Osteoblast (primary cell): ENCODE results near the gene PDXK. TPM values are rescaled to one million over a fixed set of nuclear protein-coding genes. Genes with fewer than 3 reads are reported as not detected.

Experiments used
- DNase-seq: peaks from one replicate; pipeline ENCODE4 v3.0.0; 2011; ENCODE audit warnings: low spot score, mixed read lengths; ENCODE audit not compliant: insufficient read length; ENCODE audit errors: missing footprints
- H2AFZ ChIP-seq: 2 replicates; pipeline ENCODE4 v1.6.0; 2011; ENCODE audit warnings: mild to moderate bottlenecking, low read length
- H3K27ac ChIP-seq: 2 replicates; pipeline ENCODE4 v1.5.1; 2011; ENCODE audit warnings: mild to moderate bottlenecking, low read depth, low read length, moderate library complexity
- H3K27me3 ChIP-seq: 2 replicates; pipeline ENCODE4 v1.6.0; 2012; ENCODE audit warnings: mild to moderate bottlenecking, control low read depth, inconsistent platforms, low read length, moderate library complexity; ENCODE audit not compliant: insufficient read depth
- H3K36me3 ChIP-seq: 2 replicates; pipeline ENCODE4 v1.5.1; 2011; ENCODE audit warnings: mild to moderate bottlenecking, low read length, control low read depth, moderate library complexity; ENCODE audit not compliant: insufficient read depth
- H3K4me1 ChIP-seq: 2 replicates; pipeline ENCODE4 v1.5.1; 2011; ENCODE audit warnings: mild to moderate bottlenecking, low read length, control low read depth, moderate library complexity; ENCODE audit not compliant: insufficient read depth
- H3K4me2 ChIP-seq: 2 replicates; pipeline ENCODE4 v1.6.0; 2011; ENCODE audit warnings: mild to moderate bottlenecking, low read length; ENCODE audit not compliant: insufficient read depth
- H3K4me3 ChIP-seq: fragments of 200-600 bp; sonication (generic); 3 replicates; pipeline ENCODE4 v1.5.1; 2012; ENCODE audit warnings: mild to moderate bottlenecking, low read length, inconsistent platforms; ENCODE audit not compliant: insufficient read depth
- H3K79me2 ChIP-seq: 2 replicates; pipeline ENCODE4 v1.6.0; 2012; ENCODE audit warnings: mild to moderate bottlenecking, low read length, control low read depth, inconsistent platforms; ENCODE audit not compliant: insufficient read depth
- H3K9me3 ChIP-seq: 2 replicates; pipeline ENCODE4 v1.5.1; 2011; ENCODE audit warnings: low read depth, low read length, control low read depth
- H4K20me1 ChIP-seq: 2 replicates; pipeline ENCODE4 v1.6.0; 2012; ENCODE audit warnings: mild to moderate bottlenecking, low read length, control low read depth; ENCODE audit not compliant: insufficient read depth
- CTCF ChIP-seq: IDR thresholded peaks from 2 replicates; pipeline ENCODE4 v1.5.1; 2011; ENCODE audit warnings: mild to moderate bottlenecking, low read depth, low read length, moderate library complexity; ENCODE audit errors: extremely low read depth
- total RNA-seq: library from RNA; depleted of rRNA; stranded (reverse); fragments of >200 nt; gene quantifications from 2 replicates; pipeline ENCODE4 v1.2.3, GENCODE V29; 2012

Gene PDXK
- total RNA-seq, 1 donor, result 89.4 TPM

GRCh38 chr21:43731891-43732711, 13.2 kb downstream of the PDXK start:
- TF ChIP-seq CTCF, result no peak
- H3K4me1 ChIP-seq, result peaks cover 40% of the 10 kb centered on the region
- H4K20me1 ChIP-seq, result peaks cover 57% of the 10 kb centered on the region
- DNase-seq, result peak; percentile 83
- no peaks in the 10 kb centered on the region for H3K9me3 ChIP-seq
- no peak overlapping the region for H3K4me2 ChIP-seq
- no peak overlapping the region for H2AFZ ChIP-seq
- no peak overlapping the region for H3K4me3 ChIP-seq
- H3K36me3 ChIP-seq, result peaks cover 2% of the 10 kb centered on the region
- H3K79me2 ChIP-seq, result peaks cover 87% of the 10 kb centered on the region
- no peaks in the 10 kb centered on the region for H3K27me3 ChIP-seq
- no peak overlapping the region for H3K27ac ChIP-seq

- TF ChIP-seq CTCF, result no peak
- Histone ChIP-seq H2AFZ (no peak overlapping the region), H4K20me1 (peaks cover 57% of the 10 kb centered on the region), H3K27ac (peak overlapping the region; percentile 64), H3K79me2 (peaks cover 81% of the 10 kb centered on the region), H3K36me3 (peaks cover 5% of the 10 kb centered on the region), H3K4me1 (peaks cover 31% of the 10 kb centered on the region), H3K27me3 (no peaks in the 10 kb centered on the region), H3K4me3 (peak overlapping the region; percentile 18), H3K4me2 (peak overlapping the region; percentile 53), H3K9me3 (no peaks in the 10 kb centered on the region)
- no peak for DNase-seq
These were observed 14.1 kb downstream of the PDXK start for GRCh38 chr21:43733060-43733459.

GRCh38 chr21:43733529-43734071, 14.7 kb downstream of the PDXK start:
- Histone ChIP-seq H3K9me3 (no peaks in the 10 kb centered on the region), H3K4me1 (peaks cover 28% of the 10 kb centered on the region), H4K20me1 (peaks cover 58% of the 10 kb centered on the region), H2AFZ (no peak overlapping the region), H3K27me3 (no peaks in the 10 kb centered on the region), H3K36me3 (peaks cover 5% of the 10 kb centered on the region), H3K79me2 (peaks cover 79% of the 10 kb centered on the region), H3K4me2 (peak overlapping the region; percentile 53), H3K4me3 (peak overlapping the region; percentile 18), H3K27ac (peak overlapping the region; percentile 64)
- DNase-seq, result peak; percentile 99
- no peak for TF ChIP-seq CTCF
